A549 (cell line): ENCODE measurements around the gene RPS6KB2.

Experiments
- CBX8 ChIP-seq: fragments of 200-600 bp; sonication (generic); IDR thresholded peaks from 2 replicates; pipeline ENCODE4 v1.6.1; 2016
- CHD2 ChIP-seq: fragments of 150-350 bp; IDR thresholded peaks from 2 replicates; pipeline ENCODE4 v1.6.1; 2014; ENCODE audit warnings: low read length; ENCODE audit not compliant: partially characterized antibody
- CTCF ChIP-seq: fragments of >200 bp; sonication (Bioruptor Twin); formaldehyde crosslinking; IDR thresholded peaks from 3 replicates; pipeline ENCODE4 v1.5.1; 2016
- HOXA7 ChIP-seq: fragments of 250-450 bp; sonication (Bioruptor Pico); IDR thresholded peaks from 2 replicates; pipeline ENCODE4 v1.5.0; 2020; ENCODE audit warnings: mild to moderate bottlenecking, moderate library complexity
- HOXB13 ChIP-seq: fragments of 250-450 bp; sonication (Bioruptor Pico); IDR thresholded peaks from 2 replicates; pipeline ENCODE4 v1.5.0; 2020; ENCODE audit warnings: low read depth, mild to moderate bottlenecking, moderate library complexity
- MAX ChIP-seq: IDR thresholded peaks from 2 replicates; pipeline ENCODE4 v1.6.1; 2012
- PBX3 ChIP-seq: IDR thresholded peaks from 2 replicates; pipeline ENCODE4 v1.6.1; 2012
- POLR2A ChIP-seq: IDR thresholded peaks from 2 replicates; pipeline ENCODE4 v1.6.1; 2012; ENCODE audit warnings: mild to moderate bottlenecking, low read length
- RARB ChIP-seq: fragments of 250-450 bp; sonication (Bioruptor Pico); IDR thresholded peaks from 2 replicates; pipeline ENCODE4 v1.8.0; 2021; ENCODE audit warnings: mild to moderate bottlenecking, moderate library complexity
- RCOR1 ChIP-seq: fragments of 150-350 bp; IDR thresholded peaks from 2 replicates; pipeline ENCODE4 v1.6.1; 2014; ENCODE audit warnings: antibody characterized with exemption, low read length, low read depth
- REST ChIP-seq: fragments of 200-600 bp; sonication (generic); IDR thresholded peaks from 2 replicates; pipeline ENCODE4 v1.6.1; 2016; ENCODE audit warnings: antibody characterized with exemption, mild to moderate bottlenecking, moderate library complexity
- RFX5 ChIP-seq: fragments of 450-650 bp; IDR thresholded peaks from 2 replicates; pipeline ENCODE4 v1.7.1; 2014; ENCODE audit warnings: antibody characterized with exemption, mild to moderate bottlenecking, moderate library complexity
- RNF2 ChIP-seq: fragments of 200-600 bp; sonication (generic); IDR thresholded peaks from 2 replicates; pipeline ENCODE4 v1.6.1; 2016; ENCODE audit warnings: low read depth, mild to moderate bottlenecking, antibody characterized with exemption, moderate library complexity, borderline replicate concordance

GRCh38 chr11:67463680-67464410 lies 35.6 kb downstream of the RPS6KB2 start:
- TF ChIP-seq CTCF: no peak
- peak; percentile 61 for TF ChIP-seq POLR2A
- TF ChIP-seq RCOR1: no peak
- no peak for TF ChIP-seq HOXB13
- TF ChIP-seq REST: no peak
- no peak for TF ChIP-seq RFX5
- TF ChIP-seq MAX: peak; percentile 97
- no peak for TF ChIP-seq PBX3
- TF ChIP-seq HOXA7 (CRISPR knock-in tag): no peak
- no peak; the same call in 1 of the 2 replicates for TF ChIP-seq RNF2
- TF ChIP-seq CBX8: no peak
- no peak for TF ChIP-seq RARB
- TF ChIP-seq CHD2: no peak
